K562 (cell line): ENCODE results near the gene PHACTR3.

Source experiments
- ATF7 ChIP-seq: fragments of 450-650 bp; IDR thresholded peaks from 2 replicates; pipeline ENCODE4 v1.7.1; 2014; ENCODE audit warnings: mild to moderate bottlenecking, moderate library complexity
- CTCF ChIP-seq, 3 experiments: IDR thresholded peaks in 2 of 3; conservative IDR thresholded peaks in 1 of 3; 2 replicates each; pipeline ENCODE4 v1.5.1; 2011 to 2012; ENCODE audit warnings: low read length in 3 of 3, mild to moderate bottlenecking in 3 of 3, control low read depth in 2 of 3, improper control_type of control experiment in 1 of 3, inconsistent platforms in 1 of 3, low read depth in 1 of 3, mixed read lengths in 1 of 3, moderate library complexity in 1 of 3; ENCODE audit not compliant: insufficient read depth in 2 of 3
- ELK1 ChIP-seq: sonication (generic); formaldehyde crosslinking; IDR thresholded peaks from 2 replicates; pipeline ENCODE4 v1.8.1; 2022; ENCODE audit warnings: missing genetic modification reagents
- MCM7 ChIP-seq, 2 experiments: fragments of 450-650 bp; IDR thresholded peaks; 2 replicates each; pipeline ENCODE4 v1.6.1; 2016 to 2018
- ZNF280B ChIP-seq: fragments of 250-450 bp; sonication (Bioruptor Pico); IDR thresholded peaks from 2 replicates; pipeline ENCODE4 v1.5.1; 2021; ENCODE audit warnings: mild to moderate bottlenecking

DNA sequence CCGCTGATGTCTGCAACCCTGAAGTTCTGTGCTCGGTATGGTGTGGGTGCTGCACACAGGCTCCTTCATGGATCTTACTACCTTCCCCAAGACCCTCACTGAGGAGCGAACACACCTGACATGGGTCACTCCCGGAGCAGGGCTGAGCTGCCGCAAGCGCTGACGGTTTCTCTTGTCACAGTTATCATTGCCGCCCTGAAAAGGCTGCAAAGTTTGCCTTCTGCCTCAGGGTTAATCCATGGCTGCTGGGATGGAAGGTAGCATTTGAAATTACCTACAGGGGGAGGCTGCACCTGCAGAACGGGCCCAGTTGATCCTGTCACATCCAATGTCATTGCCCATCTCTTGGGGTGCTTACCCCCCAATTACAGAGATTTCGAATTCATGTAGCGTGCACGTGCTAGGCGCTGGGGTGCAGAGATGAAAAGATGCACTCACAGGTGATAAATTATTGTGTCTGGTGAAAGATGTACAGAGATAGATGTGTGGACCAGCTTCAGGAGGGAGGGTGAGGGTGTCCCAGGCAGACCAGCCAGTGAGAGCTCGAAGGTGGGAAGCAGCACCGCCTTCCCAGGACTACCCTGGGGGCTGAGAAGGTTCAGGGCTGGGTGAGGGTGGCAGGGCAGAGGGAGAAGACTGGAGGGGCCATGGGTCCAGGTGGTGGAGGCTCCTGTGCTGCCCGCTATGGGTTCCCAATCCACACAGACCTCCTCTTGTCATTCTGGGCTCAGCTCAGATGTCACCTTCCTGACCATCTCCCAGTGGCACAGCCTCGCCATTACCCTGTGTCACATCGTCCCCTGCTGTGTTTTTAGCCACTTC lies 209.0 kb downstream of the PHACTR3 start:
- TF ChIP-seq ZNF280B (CRISPR knock-in tag) (no peak), ELK1 (CRISPR knock-in tag) (no peak), ATF7 (no peak), MCM7 (IDR thresholded peaks at IDR 0.05) (no peak), CTCF (IDR thresholded peaks at IDR 0.05 in 2 of 3, conservative IDR thresholded peaks at IDR 0.05 in 1 of 3; ENCODE audit: insufficient read depth in 2 of 3, low read depth in 1 of 3, low read length in 3 of 3) (no peak)
